BJ (cell line): ENCODE data around the gene TMEM219. TPM values are rescaled to one million over a fixed set of nuclear protein-coding genes. Genes with fewer than 3 reads are reported as not detected.
"Not testable (repeated sequence)": the region's sequence is repeated elsewhere in the genome, so short reads cannot be mapped to it uniquely, and the experiment has no call there.

Experiments
- CTCF ChIA-PET: fragments of 350-600 bp; formaldehyde crosslinking; extraction: SDS; loops from one replicate; lab custom pipeline; 2021; ENCODE audit warnings: antibody characterized with exemption, inconsistent platforms; lab: Yijun Ruan, JAX
- POLR2A ChIA-PET: fragments of 300-600 bp; sonication (Branson Sonifier 250); formaldehyde crosslinking; extraction: SDS; loops from one replicate; lab custom pipeline; 2021; ENCODE audit warnings: antibody characterized with exemption; lab: Charles Lee
- DNase-seq: peaks from one replicate; pipeline ENCODE4 v3.0.0-alpha.2; 2011; ENCODE audit warnings: low read depth
- H3K27me3 ChIP-seq: 2 replicates; pipeline ENCODE4 v1.6.0; 2011; ENCODE audit warnings: low read length; ENCODE audit not compliant: control insufficient read depth, insufficient read depth
- H3K36me3 ChIP-seq: 2 replicates; pipeline ENCODE4 v1.5.1; 2011; ENCODE audit warnings: low read length; ENCODE audit not compliant: control insufficient read depth, insufficient read depth
- H3K4me3 ChIP-seq: 2 replicates; pipeline ENCODE4 v1.5.1; 2011; ENCODE audit warnings: low read depth, mild to moderate bottlenecking, control low read depth, low read length
- CTCF ChIP-seq: IDR thresholded peaks from 2 replicates; pipeline ENCODE4 v1.5.1; 2011; ENCODE audit warnings: low read depth, mild to moderate bottlenecking, control low read depth, inconsistent platforms, low read length, moderate library complexity; ENCODE audit not compliant: insufficient read depth
- polyA plus RNA-seq: library from polyadenylated mRNA; depleted of rRNA; stranded (reverse); fragments of >200 nt; gene quantifications from 2 replicates; pipeline ENCODE4 v1.2.3, GENCODE V29; 2011

TMEM219 gene
- polyA plus RNA-seq, 1 experiment = 146 TPM

GRCh38 chr16:29925105-29925756 is 36.6 kb upstream of the TMEM219 start:
- ChIA-PET CTCF (interaction anchor here (1.1 to 2.6 kb wide), 7 partner anchors 9 to 96 kb away, joined by 3 to 14 read pairs (median 5); partner anchors contain the start of gene TMEM219), POLR2A (interaction anchor here (0.6 to 1.5 kb wide), 3 partner anchors 19 to 67 kb away, joined by 3 to 13 read pairs (median 5); partner anchors contain the start of gene TAOK2)
- peak overlapping the region; percentile 64 for H3K4me3 ChIP-seq
- no peak for DNase-seq
- no peak for TF ChIP-seq CTCF
- no peaks in the 10 kb centered on the region; the same call in 1 of the 2 replicates for H3K36me3 ChIP-seq
- no peaks in the 10 kb centered on the region for H3K27me3 ChIP-seq

GRCh38 chr16:29925781-29926710 is 35.8 kb upstream of the TMEM219 start, which contains the start of gene KCTD13:
TSS of gene KCTD13 (minus strand) at chr16:29926226. CDS start at chr16:29926033, 193 bp downstream.
- DNase-seq = peak; percentile 30
- POLR2A ChIA-PET = interaction anchor here (0.6 to 1.5 kb wide), 3 partner anchors 18 to 68 kb away, joined by 3 to 13 read pairs (median 5); partner anchors contain the start of gene TAOK2
- no peak for TF ChIP-seq CTCF
- H3K36me3 ChIP-seq = no peaks in the 10 kb centered on the region; the same call in 1 of the 2 replicates
- H3K4me3 ChIP-seq = peak within 1 kb of the TSS; percentile 64
- no peaks in the 10 kb centered on the region for H3K27me3 ChIP-seq
- CTCF ChIA-PET = interaction anchor here (0.6 to 2.6 kb wide), 10 partner anchors 10 to 493 kb away, joined by 3 to 14 read pairs (median 4); partner anchors contain the start of gene TMEM219

GRCh38 chr16:29926711-29927052 is 35.2 kb upstream of the TMEM219 start:
- ChIA-PET POLR2A (interaction anchor here (0.6 to 1.5 kb wide), 2 partner anchors 17 to 47 kb away, joined by 5 to 15 read pairs; partner anchors contain the start of gene TAOK2), CTCF (interaction anchor here (0.6 to 2.6 kb wide), 8 partner anchors 10 to 493 kb away, joined by 3 to 14 read pairs (median 4); no protein-coding TSS in a partner anchor)
- Histone ChIP-seq H3K36me3 (no peaks in the 10 kb centered on the region; the same call in 1 of the 2 replicates), H3K27me3 (no peaks in the 10 kb centered on the region), H3K4me3 (peak overlapping the region; percentile 64)
- no peak for TF ChIP-seq CTCF
- no peak for DNase-seq

GRCh38 chr16:29927070-29927905 is 34.6 kb upstream of the TMEM219 start:
- no peak for TF ChIP-seq CTCF
- no peak for DNase-seq
- Histone ChIP-seq H3K27me3 (no peaks in the 10 kb centered on the region), H3K4me3 (peak overlapping the region; percentile 64), H3K36me3 (no peaks in the 10 kb centered on the region; the same call in 1 of the 2 replicates)
- ChIA-PET POLR2A (interaction anchor here (0.6 kb wide), 1 partner anchor 18 kb away, joined by 15 read pairs; no protein-coding TSS in a partner anchor), CTCF (interaction anchor here (0.9 to 2.6 kb wide), 5 partner anchors 10 to 94 kb away, joined by 3 to 14 read pairs (median 3); no protein-coding TSS in a partner anchor)

- H3K4me3 ChIP-seq, POLR2A ChIA-PET, CTCF ChIA-PET, H3K36me3 ChIP-seq, H3K27me3 ChIP-seq, DNase-seq: not testable (repeated sequence)
Measured at GRCh38 chr16:29931750-29932149, 30.1 kb upstream of the TMEM219 start.
